ENCODE data around the gene PPP2R5D.
A peak's percentile ranks its signal among the peaks of the same experiment; 100 is the strongest.
"Not testable (repeated sequence)": the region's sequence is repeated elsewhere in the genome, so short reads cannot be mapped to it uniquely, and the experiment has no call there.

The PPP2R5D gene

GRCh38 chr6:43033496-43034189, 49.3 kb downstream of the PPP2R5D start:
- DNase-seq = no peak

- no peak for DNase-seq
Measured at GRCh38 chr6:43034190-43034525, 49.8 kb downstream of the PPP2R5D start.

- no peak for DNase-seq
Measured at GRCh38 chr6:43035495-43036194, 51.3 kb downstream of the PPP2R5D start.

- DNase-seq = no peak
Measured at GRCh38 chr6:43036712-43037111, 52.3 kb downstream of the PPP2R5D start.

- DNase-seq = no peak
Measured at GRCh38 chr6:43037197-43037596, 52.8 kb downstream of the PPP2R5D start.

- no peak for DNase-seq
Measured at GRCh38 chr6:43037706-43038105, 53.3 kb downstream of the PPP2R5D start.

- DNase-seq = no peak
Measured at GRCh38 chr6:43038727-43039126, 54.4 kb downstream of the PPP2R5D start.

GRCh38 chr6:43040542-43041257, 56.3 kb downstream of the PPP2R5D start:
- DNase-seq = no peak

GRCh38 chr6:43041475-43041874, 57.1 kb downstream of the PPP2R5D start:
- not testable (repeated sequence) for DNase-seq

- DNase-seq = no peak
Measured at GRCh38 chr6:43043310-43043709, 58.9 kb downstream of the PPP2R5D start.

GRCh38 chr6:43045371-43045930, 61.1 kb downstream of the PPP2R5D start:
- DNase-seq = no peak

GRCh38 chr6:43047998-43048397, 63.6 kb downstream of the PPP2R5D start:
- no peak for DNase-seq

- DNase-seq = no peak
Measured at GRCh38 chr6:43050981-43051380, 66.6 kb downstream of the PPP2R5D start.

- DNase-seq = no peak
Measured at GRCh38 chr6:43052225-43052841, 68.0 kb downstream of the PPP2R5D start.

- DNase-seq = peak; percentile 28
Measured at GRCh38 chr6:43052842-43053544, 68.6 kb downstream of the PPP2R5D start.

- DNase-seq = peak; percentile 97
Measured at GRCh38 chr6:43053545-43054205, 69.3 kb downstream of the PPP2R5D start, which contains the start of gene CUL7. TSS of gene CUL7 (minus strand) at chr6:43053851. CDS start at chr6:43052788, 1,063 bp downstream.

- no peak for DNase-seq
Measured at GRCh38 chr6:43054206-43054943, 70.0 kb downstream of the PPP2R5D start.

- DNase-seq = no peak
Measured at GRCh38 chr6:43055966-43056365, 71.6 kb downstream of the PPP2R5D start.

- DNase-seq = peak; percentile 23
Measured at GRCh38 chr6:43058531-43058930, 74.2 kb downstream of the PPP2R5D start.

GRCh38 chr6:43059168-43060033, 75.0 kb downstream of the PPP2R5D start, which contains the start of the genes KLC4 and MRPL2:
TSS of gene KLC4 (plus strand) at chr6:43059631. CDS start at chr6:43061336, 1,705 bp downstream.
TSS of gene MRPL2 (minus strand) at chr6:43059434. CDS start at chr6:43059381, 53 bp downstream.
- peak; percentile 99 for DNase-seq
